Breast epithelium (tissue), 4 donors: ENCODE data around the gene AIFM1. TPM values are rescaled to one million over a fixed set of nuclear protein-coding genes. Genes with fewer than 3 reads are reported as not detected.

Source experiments
- DNase-seq, 2 donors: peaks; one replicate each; pipeline ENCODE4 v3.0.0-alpha.2; 2019; ENCODE audit warnings: low spot score in 2 of 2
- H3K27ac ChIP-seq, 2 donors: fragments of 200-600 bp; sonication (generic) in 1 of 2; one replicate each; pipeline ENCODE4 v1.5.1; 2016 to 2019; ENCODE audit warnings: mild to moderate bottlenecking in 1 of 2
- H3K27me3 ChIP-seq, 2 donors: fragments of 200-600 bp; sonication (generic) in 1 of 2; one replicate each; pipeline versions ENCODE4 v1.5.1 to v1.6.0; 2017 to 2019; ENCODE audit warnings: control low read depth in 1 of 2, mild to moderate bottlenecking in 1 of 2
- H3K36me3 ChIP-seq: fragments of 200-600 bp; one replicate; pipeline ENCODE4 v1.5.1; 2019
- H3K4me1 ChIP-seq, 2 donors: fragments of 200-600 bp; sonication (generic); one replicate each; pipeline ENCODE4 v1.5.1; 2016 to 2019; ENCODE audit warnings: control low read depth in 1 of 2
- H3K4me3 ChIP-seq, 3 donors: fragments of 200-600 bp; sonication (generic); 1 replicate in 2 of 3; 2 replicates in 1 of 3; pipeline ENCODE4 v1.5.1; 2016 to 2019; ENCODE audit warnings: mild to moderate bottlenecking in 3 of 3, moderate library complexity in 2 of 3
- H3K9me3 ChIP-seq, 2 donors: fragments of 200-600 bp; sonication (generic) in 1 of 2; one replicate each; pipeline ENCODE4 v1.5.1; 2016 to 2019; ENCODE audit warnings: control low read depth in 1 of 2
- POLR2A ChIP-seq: fragments of 450-650 bp; IDR thresholded peaks from one replicate; pipeline ENCODE4 v1.6.1; 2016; ENCODE audit warnings: antibody characterized with exemption, mild to moderate bottlenecking, moderate library complexity
- POLR2AphosphoS5 ChIP-seq, 3 donors: sonication (generic); formaldehyde crosslinking; IDR thresholded peaks; one replicate each; pipeline ENCODE4 v1.6.1; 2017; ENCODE audit warnings: antibody characterized with exemption in 3 of 3
- intact Hi-C: fragments of 100-400 bp; cut with DNase I; formaldehyde crosslinking; loops from one replicate; pipeline ENCODE4 v1.15.1; 2023; ENCODE audit warnings: low total_unique reads
- total RNA-seq, 3 donors: library from RNA; depleted of rRNA; stranded (reverse); fragments of >200 nt; gene quantifications; one replicate each; pipeline ENCODE4 v1.1.0, GENCODE V29; 2016
- TF ChIP-seq, protein P1 (sequence below), 3 donors: fragments of 450-650 bp; IDR thresholded peaks; one replicate each; pipeline ENCODE4 v1.5.1; 2016 to 2017; ENCODE audit warnings: antibody characterized with exemption in 3 of 3, mild to moderate bottlenecking in 3 of 3, moderate library complexity in 3 of 3

AIFM1 gene
- total RNA-seq, 3 donors from 2014 or later = 13.5 to 24.6 (median 16.6) TPM

DNA sequence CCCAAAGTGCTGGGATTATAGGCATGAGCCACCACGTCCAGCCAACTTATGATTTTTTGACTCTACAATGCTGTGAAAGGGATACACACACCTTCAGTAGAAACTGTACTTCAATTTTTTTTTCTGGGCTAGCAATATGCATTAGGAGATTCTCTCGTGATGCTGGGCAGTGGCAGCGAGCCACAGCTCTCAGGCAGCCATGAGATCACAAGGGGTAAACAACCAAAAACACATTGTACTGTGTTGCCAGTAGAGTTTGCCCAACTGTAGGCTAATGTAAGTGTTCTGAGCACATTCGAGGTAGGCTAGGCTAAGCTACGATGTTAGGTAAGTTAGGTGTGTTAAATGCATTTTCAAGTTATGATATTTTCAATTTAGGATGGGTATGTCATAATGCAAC is 31.8 kb upstream of the AIFM1 start:
- DNase-seq = no peak
- Histone ChIP-seq H3K27me3 (peaks cover 0 to 10% of the 10 kb centered on the region in 2 donors), H3K9me3 (no peaks in the 10 kb centered on the region), H3K27ac (no peak overlapping the region), H3K36me3 (no peaks in the 10 kb centered on the region), H3K4me1 (no peaks in the 10 kb centered on the region), H3K4me3 (no peak overlapping the region)
- TF ChIP-seq, protein P1, sequence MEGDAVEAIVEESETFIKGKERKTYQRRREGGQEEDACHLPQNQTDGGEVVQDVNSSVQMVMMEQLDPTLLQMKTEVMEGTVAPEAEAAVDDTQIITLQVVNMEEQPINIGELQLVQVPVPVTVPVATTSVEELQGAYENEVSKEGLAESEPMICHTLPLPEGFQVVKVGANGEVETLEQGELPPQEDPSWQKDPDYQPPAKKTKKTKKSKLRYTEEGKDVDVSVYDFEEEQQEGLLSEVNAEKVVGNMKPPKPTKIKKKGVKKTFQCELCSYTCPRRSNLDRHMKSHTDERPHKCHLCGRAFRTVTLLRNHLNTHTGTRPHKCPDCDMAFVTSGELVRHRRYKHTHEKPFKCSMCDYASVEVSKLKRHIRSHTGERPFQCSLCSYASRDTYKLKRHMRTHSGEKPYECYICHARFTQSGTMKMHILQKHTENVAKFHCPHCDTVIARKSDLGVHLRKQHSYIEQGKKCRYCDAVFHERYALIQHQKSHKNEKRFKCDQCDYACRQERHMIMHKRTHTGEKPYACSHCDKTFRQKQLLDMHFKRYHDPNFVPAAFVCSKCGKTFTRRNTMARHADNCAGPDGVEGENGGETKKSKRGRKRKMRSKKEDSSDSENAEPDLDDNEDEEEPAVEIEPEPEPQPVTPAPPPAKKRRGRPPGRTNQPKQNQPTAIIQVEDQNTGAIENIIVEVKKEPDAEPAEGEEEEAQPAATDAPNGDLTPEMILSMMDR (IDR thresholded peaks at IDR 0.05) = no peak
- no peak for TF ChIP-seq POLR2A
- TF ChIP-seq POLR2AphosphoS5 (IDR thresholded peaks at IDR 0.05) = no peak
- intact Hi-C loops = no loop called here

- H3K9me3 ChIP-seq = no peaks in the 10 kb centered on the region
- no peaks in the 10 kb centered on the region for H3K36me3 ChIP-seq
- H3K27ac ChIP-seq = no peak overlapping the region
- H3K27me3 ChIP-seq = peaks cover 0 to 12% of the 10 kb centered on the region in 2 donors
- intact Hi-C loops = no loop called here
- H3K4me3 ChIP-seq = no peak overlapping the region
- DNase-seq = no peak
- H3K4me1 ChIP-seq = no peaks in the 10 kb centered on the region
- TF ChIP-seq, protein P1 (IDR thresholded peaks at IDR 0.05) = no peak
- no peak for TF ChIP-seq POLR2A
- TF ChIP-seq POLR2AphosphoS5 (IDR thresholded peaks at IDR 0.05) = no peak
These were observed 30.8 kb upstream of the AIFM1 start for GRCh38 chrX:130196466-130196865.

GRCh38 chrX:130190801-130191200 is 25.2 kb upstream of the AIFM1 start:
- H3K4me1 ChIP-seq = no peaks in the 10 kb centered on the region
- H3K27ac ChIP-seq = no peak overlapping the region
- no peaks in the 10 kb centered on the region for H3K9me3 ChIP-seq
- no peak for TF ChIP-seq POLR2A
- TF ChIP-seq, protein P1 (IDR thresholded peaks at IDR 0.05) = no peak
- TF ChIP-seq POLR2AphosphoS5 (IDR thresholded peaks at IDR 0.05) = no peak
- peaks cover 0 to 32% of the 10 kb centered on the region in 2 donors for H3K27me3 ChIP-seq
- no peak overlapping the region for H3K4me3 ChIP-seq
- H3K36me3 ChIP-seq = no peaks in the 10 kb centered on the region
- intact Hi-C loops = loop anchor here (2.0 kb wide), 1 partner anchor 52 kb away; no protein-coding TSS in a partner anchor
- DNase-seq = no peak

GRCh38 chrX:130186651-130187050 is 21.0 kb upstream of the AIFM1 start:
- peaks cover 0 to 25% of the 10 kb centered on the region in 2 donors for H3K27me3 ChIP-seq
- H3K36me3 ChIP-seq = no peaks in the 10 kb centered on the region
- H3K27ac ChIP-seq = no peak overlapping the region
- TF ChIP-seq, protein P1 (IDR thresholded peaks at IDR 0.05) = no peak
- TF ChIP-seq POLR2A (no peak), POLR2AphosphoS5 (IDR thresholded peaks at IDR 0.05) (no peak)
- no peaks in the 10 kb centered on the region for H3K9me3 ChIP-seq
- no peak for DNase-seq
- no peak overlapping the region for H3K4me3 ChIP-seq
- intact Hi-C loops = no loop called here
- no peaks in the 10 kb centered on the region for H3K4me1 ChIP-seq

GRCh38 chrX:130184857-130185256 is 19.2 kb upstream of the AIFM1 start:
- no peak for DNase-seq
- H3K27me3 ChIP-seq = peaks cover 0 to 11% of the 10 kb centered on the region in 2 donors
- H3K9me3 ChIP-seq = no peaks in the 10 kb centered on the region
- intact Hi-C loops = no loop called here
- H3K27ac ChIP-seq = no peak overlapping the region
- H3K4me3 ChIP-seq = no peak overlapping the region
- H3K4me1 ChIP-seq = no peaks in the 10 kb centered on the region
- no peaks in the 10 kb centered on the region for H3K36me3 ChIP-seq
- TF ChIP-seq POLR2A = no peak
- TF ChIP-seq POLR2AphosphoS5 (IDR thresholded peaks at IDR 0.05) = no peak
- TF ChIP-seq, protein P1 (IDR thresholded peaks at IDR 0.05) = no peak
